Smooth muscle cell (in vitro differentiated cells): Measurements from ENCODE around the gene MPPED1. TPM values are rescaled to one million over a fixed set of nuclear protein-coding genes. Genes with fewer than 3 reads are reported as not detected.

Source experiments
- DNase-seq: peaks from one replicate; lab custom pipeline; 2025; ENCODE audit not compliant: unreplicated experiment; lab: John Stamatoyannopoulos, UW
- H2AFZ ChIP-seq: fragments of 200-600 bp; sonication (generic); 2 replicates; pipeline ENCODE4 v1.6.0; 2016; ENCODE audit warnings: antibody characterized with exemption, low read depth, mild to moderate bottlenecking
- H3F3A ChIP-seq: fragments of 200-600 bp; sonication (generic); 2 replicates; pipeline ENCODE4 v1.6.0; 2017; ENCODE audit warnings: antibody characterized with exemption, low read depth
- H3K27ac ChIP-seq: fragments of 200-600 bp; sonication (generic); 2 replicates; pipeline ENCODE4 v1.5.1; 2016; ENCODE audit warnings: low read depth, mild to moderate bottlenecking
- H3K27me3 ChIP-seq: fragments of 200-600 bp; sonication (generic); 2 replicates; pipeline ENCODE4 v1.6.1; 2016; ENCODE audit warnings: low read depth, mild to moderate bottlenecking
- H3K36me3 ChIP-seq: fragments of 200-600 bp; sonication (generic); 2 replicates; pipeline ENCODE4 v1.5.1; 2016; ENCODE audit warnings: low read depth
- H3K4me1 ChIP-seq: fragments of 200-600 bp; sonication (generic); 2 replicates; pipeline ENCODE4 v1.5.1; 2016; ENCODE audit warnings: low read depth
- H3K4me2 ChIP-seq: fragments of 200-600 bp; sonication (generic); 2 replicates; pipeline ENCODE4 v1.6.0; 2016; ENCODE audit warnings: mild to moderate bottlenecking
- H3K4me3 ChIP-seq: fragments of 200-600 bp; sonication (generic); 2 replicates; pipeline ENCODE4 v1.5.1; 2016; ENCODE audit warnings: mild to moderate bottlenecking
- H3K79me2 ChIP-seq: fragments of 200-600 bp; sonication (generic); 2 replicates; pipeline ENCODE4 v1.6.0; 2016; ENCODE audit warnings: low read depth, mild to moderate bottlenecking
- H3K9ac ChIP-seq: fragments of 200-600 bp; sonication (generic); 2 replicates; pipeline ENCODE4 v1.6.0; 2016; ENCODE audit warnings: low read depth
- H3K9me3 ChIP-seq: fragments of 200-600 bp; sonication (generic); replicated peaks from 2 replicates; pipeline ENCODE4 v1.5.1; 2016; ENCODE audit warnings: low read depth
- H4K20me1 ChIP-seq: fragments of 200-600 bp; sonication (generic); 2 replicates; pipeline ENCODE4 v1.6.0; 2016; ENCODE audit warnings: low read depth
- CTCF ChIP-seq: fragments of 200-600 bp; sonication (generic); IDR thresholded peaks from 2 replicates; pipeline ENCODE4 v1.5.1; 2017; ENCODE audit warnings: borderline replicate concordance, mild to moderate bottlenecking, antibody characterized with exemption; ENCODE audit not compliant: insufficient read depth, poor library complexity, severe bottlenecking
- WGBS: methylation state at CpG from one replicate; pipeline ENCODE4 v1.1.7; 2016; ENCODE audit warnings: low lambda C conversion rate; 5-methylcytosine and 5-hydroxymethylcytosine counted together
- polyA plus RNA-seq: library from polyadenylated mRNA; unstranded; fragments of >200 nt; fragmentation: Nextera tagmentation; extraction: Ambion mirVana; gene quantifications from 2 replicates; pipeline ENCODE4 v1.2.1, GENCODE V29; 2016
- total RNA-seq: library from RNA; depleted of rRNA; stranded (reverse); fragments of >200 nt; gene quantifications from 2 replicates; pipeline ENCODE4 v1.2.3, GENCODE V29; 2014

Gene MPPED1
- total and polyA plus RNA-seq, 2 experiments from 2014 or later: not detected

GRCh38 chr22:43474161-43475101 is 62.6 kb downstream of the MPPED1 start:
- Histone ChIP-seq H4K20me1 (no peaks in the 10 kb centered on the region), H3K79me2 (no peaks in the 10 kb centered on the region), H3K27me3 (no peaks in the 10 kb centered on the region), H3K27ac (no peak overlapping the region), H3F3A (no peaks in the 10 kb centered on the region), H3K4me3 (no peak overlapping the region), H3K4me1 (no peaks in the 10 kb centered on the region), H3K9ac (no peak overlapping the region), H3K9me3 (no peaks in the 10 kb centered on the region), H3K36me3 (no peaks in the 10 kb centered on the region), H2AFZ (no peak overlapping the region), H3K4me2 (no peak overlapping the region)
- DNase-seq: no peak
- WGBS: 85% methylated on average over 28 of the region's 28 CpGs
- no peak for TF ChIP-seq CTCF

GRCh38 chr22:43475549-43476076 is 63.8 kb downstream of the MPPED1 start:
- H3K27ac ChIP-seq: no peak overlapping the region
- no peaks in the 10 kb centered on the region for H3K27me3 ChIP-seq
- H4K20me1 ChIP-seq: no peaks in the 10 kb centered on the region
- H2AFZ ChIP-seq: no peak overlapping the region
- H3K79me2 ChIP-seq: no peaks in the 10 kb centered on the region
- no peak overlapping the region for H3K4me3 ChIP-seq
- no peaks in the 10 kb centered on the region for H3K36me3 ChIP-seq
- no peaks in the 10 kb centered on the region for H3F3A ChIP-seq
- no peaks in the 10 kb centered on the region for H3K9me3 ChIP-seq
- no peaks in the 10 kb centered on the region for H3K4me1 ChIP-seq
- no peak for TF ChIP-seq CTCF
- 96% methylated on average over 3 of the region's 3 CpGs for WGBS
- no peak overlapping the region for H3K4me2 ChIP-seq
- DNase-seq: no peak
- H3K9ac ChIP-seq: no peak overlapping the region

GRCh38 chr22:43476341-43476740 is 64.5 kb downstream of the MPPED1 start:
- no peaks in the 10 kb centered on the region for H3F3A ChIP-seq
- H4K20me1 ChIP-seq: no peaks in the 10 kb centered on the region
- no peaks in the 10 kb centered on the region for H3K27me3 ChIP-seq
- H3K4me2 ChIP-seq: no peak overlapping the region
- H3K36me3 ChIP-seq: no peaks in the 10 kb centered on the region
- H3K9me3 ChIP-seq: no peaks in the 10 kb centered on the region
- no peak overlapping the region for H3K27ac ChIP-seq
- no peak overlapping the region for H3K9ac ChIP-seq
- no peaks in the 10 kb centered on the region for H3K4me1 ChIP-seq
- H3K79me2 ChIP-seq: no peaks in the 10 kb centered on the region
- WGBS: 52% methylated on average over 5 of the region's 5 CpGs
- H2AFZ ChIP-seq: no peak overlapping the region
- no peak for DNase-seq
- H3K4me3 ChIP-seq: no peak overlapping the region
- no peak for TF ChIP-seq CTCF
